ENCODE data around the gene ATP6V1G3. TPM values are rescaled to one million over a fixed set of nuclear protein-coding genes. Genes with fewer than 3 reads are reported as not detected.

ATP6V1G3 gene
- total RNA-seq, 1 donor from 2014 or later: not detected

GRCh38 chr1:198549866-198550265 is 9.4 kb upstream of the ATP6V1G3 start:
- TF ChIP-seq CTCF (conservative IDR thresholded peaks at IDR 0.05): no peak
- Mint-ChIP-seq H3K4me1 (no peaks in the 10 kb centered on the region), H3K9me3 (peaks cover 5% of the 10 kb centered on the region), H3K27me3 (ENCODE audit: low read depth) (no peaks in the 10 kb centered on the region), H3K4me3 (no peak overlapping the region), H3K36me3 (ENCODE audit: low read depth) (peaks cover 2% of the 10 kb centered on the region), H3K27ac (ENCODE audit: unreplicated experiment) (no peak overlapping the region)
- DNase-seq (ENCODE audit: low read depth, low spot score): no peak

DNA sequence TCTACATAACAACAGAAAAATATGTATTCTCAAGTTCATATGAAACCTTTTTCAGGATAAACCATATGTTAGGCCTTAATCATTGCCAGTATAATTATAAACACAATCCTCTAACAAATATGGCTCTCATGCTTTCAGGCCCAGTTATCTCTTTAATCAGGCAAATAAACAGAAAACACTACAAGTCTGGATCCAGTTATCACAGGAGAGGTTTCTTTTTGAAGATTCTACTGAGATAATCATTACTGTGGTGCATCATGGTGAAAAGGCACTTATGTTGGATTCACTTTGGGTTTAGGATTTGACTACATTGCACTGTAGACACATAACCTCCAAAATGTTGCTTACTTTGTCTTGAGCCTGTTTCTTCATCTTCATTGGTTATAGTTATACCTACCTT is 8.4 kb upstream of the ATP6V1G3 start:
- no peaks in the 10 kb centered on the region for H3K4me1 Mint-ChIP-seq
- peaks cover 5% of the 10 kb centered on the region for H3K9me3 Mint-ChIP-seq
- H3K27me3 Mint-ChIP-seq (ENCODE audit: low read depth): no peaks in the 10 kb centered on the region
- H3K4me3 Mint-ChIP-seq: no peak overlapping the region
- TF ChIP-seq CTCF (conservative IDR thresholded peaks at IDR 0.05): no peak
- H3K36me3 Mint-ChIP-seq (ENCODE audit: low read depth): peaks cover 2% of the 10 kb centered on the region
- H3K27ac Mint-ChIP-seq (ENCODE audit: unreplicated experiment): no peak overlapping the region
- DNase-seq (ENCODE audit: low read depth, low spot score): no peak

DNA sequence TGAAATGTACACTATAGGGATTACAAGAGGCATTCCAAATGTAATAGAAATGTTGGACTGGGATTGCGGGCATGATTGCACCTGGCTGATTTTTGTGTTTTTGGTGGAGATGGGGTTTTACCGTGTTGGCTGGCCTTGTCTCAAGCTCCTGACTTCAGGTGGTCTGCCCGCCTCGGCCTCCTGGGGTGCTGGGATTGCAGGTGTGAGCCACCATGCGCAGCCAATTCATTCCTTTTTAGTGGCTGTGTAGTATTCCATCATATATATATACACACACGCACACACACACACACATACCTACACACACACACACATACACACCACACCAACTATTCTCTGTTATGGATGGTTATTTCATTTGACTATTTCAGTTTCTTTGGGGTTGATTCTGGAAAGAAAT is 4.7 kb upstream of the ATP6V1G3 start:
- Mint-ChIP-seq H3K9me3 (peaks cover 5% of the 10 kb centered on the region), H3K27ac (ENCODE audit: unreplicated experiment) (no peak overlapping the region), H3K27me3 (ENCODE audit: low read depth) (no peaks in the 10 kb centered on the region), H3K36me3 (ENCODE audit: low read depth) (peaks cover 2% of the 10 kb centered on the region), H3K4me3 (no peak overlapping the region), H3K4me1 (peaks cover 8% of the 10 kb centered on the region)
- no peak for TF ChIP-seq CTCF (conservative IDR thresholded peaks at IDR 0.05)
- no peak for DNase-seq (ENCODE audit: low read depth, low spot score)

GRCh38 chr1:198544265-198544664 is 3.8 kb upstream of the ATP6V1G3 start:
- Mint-ChIP-seq H3K36me3 (ENCODE audit: low read depth) (peaks cover 2% of the 10 kb centered on the region), H3K4me1 (peaks cover 8% of the 10 kb centered on the region), H3K4me3 (no peak overlapping the region), H3K27ac (ENCODE audit: unreplicated experiment) (no peak overlapping the region), H3K27me3 (ENCODE audit: low read depth) (no peaks in the 10 kb centered on the region), H3K9me3 (peaks cover 5% of the 10 kb centered on the region)
- no peak for TF ChIP-seq CTCF (conservative IDR thresholded peaks at IDR 0.05)
- DNase-seq (ENCODE audit: low read depth, low spot score): no peak

DNA sequence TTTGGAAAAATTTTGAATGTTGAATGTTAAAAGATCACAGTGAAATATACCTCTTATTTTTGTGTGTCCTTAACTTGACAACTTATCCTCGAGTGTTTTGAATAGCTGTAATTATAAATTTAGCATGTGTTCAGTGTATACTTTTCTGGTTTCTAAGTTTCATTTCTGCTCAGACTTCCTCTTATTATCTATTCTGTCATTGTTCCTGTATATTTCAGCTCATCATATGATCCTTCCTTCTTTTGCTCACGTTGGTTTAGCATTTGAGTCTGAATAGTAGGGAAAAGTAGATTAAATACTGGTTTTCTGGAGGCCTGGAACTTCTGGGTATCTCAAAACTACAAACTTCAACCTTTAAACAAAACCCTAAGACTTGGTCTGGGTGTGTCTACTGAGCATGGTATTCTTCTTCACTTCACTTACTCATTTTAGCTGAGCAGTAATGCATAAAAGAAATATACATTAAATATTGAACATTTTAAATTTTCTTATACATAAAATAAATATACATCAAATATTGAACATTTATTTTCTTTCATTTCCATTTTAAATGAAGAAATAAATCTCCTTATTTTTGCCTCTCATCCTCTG is 3.3 kb upstream of the ATP6V1G3 start:
- Mint-ChIP-seq H3K27ac (ENCODE audit: unreplicated experiment) (no peak overlapping the region), H3K9me3 (peaks cover 5% of the 10 kb centered on the region), H3K4me1 (peaks cover 8% of the 10 kb centered on the region), H3K27me3 (ENCODE audit: low read depth) (no peaks in the 10 kb centered on the region), H3K36me3 (ENCODE audit: low read depth) (peaks cover 2% of the 10 kb centered on the region), H3K4me3 (no peak overlapping the region)
- DNase-seq (ENCODE audit: low read depth, low spot score): no peak
- TF ChIP-seq CTCF (conservative IDR thresholded peaks at IDR 0.05): no peak

Data from neural crest cell (in vitro differentiated cells).